ENCODE data around the gene TAF3. TPM values are rescaled to one million over a fixed set of nuclear protein-coding genes. Genes with fewer than 3 reads are reported as not detected.

The TAF3 gene
- total and polyA plus RNA-seq, 12 donors, result 3.6 to 14.9 (median 11.0) TPM

DNA sequence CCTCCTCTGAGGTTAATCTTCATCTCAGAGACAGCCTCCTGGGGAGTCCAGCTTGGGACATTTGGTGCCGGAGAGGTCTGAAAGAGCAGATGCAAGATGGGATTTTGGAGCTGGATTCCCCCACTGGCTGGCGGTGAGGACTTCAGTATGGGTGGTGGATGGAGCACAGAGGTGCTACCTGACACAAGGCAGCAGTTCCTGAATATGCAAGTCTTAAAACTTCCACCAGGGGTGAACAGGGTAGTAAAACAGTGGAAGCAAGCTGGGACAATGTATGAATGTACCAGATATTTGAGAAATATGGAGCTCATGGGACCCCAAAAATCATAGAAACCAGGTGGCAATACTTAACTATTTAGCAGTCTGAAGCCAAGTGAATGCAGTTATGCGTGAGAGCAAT, 4.8 kb upstream of the TAF3 start:
- no peak overlapping the region for H3K4me3 ChIP-seq
- DNase-seq (no peak), ATAC-seq (no peak)
- peaks cover 0 to 16% (median 2%) of the 10 kb centered on the region in 9 donors for H3K36me3 ChIP-seq
- peaks cover 0 to 7% (median 0%) of the 10 kb centered on the region in 7 donors for H3K27me3 ChIP-seq
- intact Hi-C loops (cut with DNase I), result no loop called here
- WGBS, 2 donors, result 65 to 78% methylated on average over 3 of the region's 3 CpGs
- peaks cover 0 to 9% (median 5%) of the 10 kb centered on the region in 9 donors for H3K4me1 ChIP-seq
- TF ChIP-seq, protein P1, sequence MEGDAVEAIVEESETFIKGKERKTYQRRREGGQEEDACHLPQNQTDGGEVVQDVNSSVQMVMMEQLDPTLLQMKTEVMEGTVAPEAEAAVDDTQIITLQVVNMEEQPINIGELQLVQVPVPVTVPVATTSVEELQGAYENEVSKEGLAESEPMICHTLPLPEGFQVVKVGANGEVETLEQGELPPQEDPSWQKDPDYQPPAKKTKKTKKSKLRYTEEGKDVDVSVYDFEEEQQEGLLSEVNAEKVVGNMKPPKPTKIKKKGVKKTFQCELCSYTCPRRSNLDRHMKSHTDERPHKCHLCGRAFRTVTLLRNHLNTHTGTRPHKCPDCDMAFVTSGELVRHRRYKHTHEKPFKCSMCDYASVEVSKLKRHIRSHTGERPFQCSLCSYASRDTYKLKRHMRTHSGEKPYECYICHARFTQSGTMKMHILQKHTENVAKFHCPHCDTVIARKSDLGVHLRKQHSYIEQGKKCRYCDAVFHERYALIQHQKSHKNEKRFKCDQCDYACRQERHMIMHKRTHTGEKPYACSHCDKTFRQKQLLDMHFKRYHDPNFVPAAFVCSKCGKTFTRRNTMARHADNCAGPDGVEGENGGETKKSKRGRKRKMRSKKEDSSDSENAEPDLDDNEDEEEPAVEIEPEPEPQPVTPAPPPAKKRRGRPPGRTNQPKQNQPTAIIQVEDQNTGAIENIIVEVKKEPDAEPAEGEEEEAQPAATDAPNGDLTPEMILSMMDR (IDR thresholded peaks at IDR 0.05), result no peak
- no peak overlapping the region for H3K27ac ChIP-seq
- H3K9me3 ChIP-seq, result no peaks in the 10 kb centered on the region

- peaks cover 0 to 20% (median 0%) of the 10 kb centered on the region in 9 donors for H3K36me3 ChIP-seq
- intact Hi-C loops (cut with DNase I), result no loop called here
- H3K4me1 ChIP-seq, result peaks cover 0 to 29% (median 22%) of the 10 kb centered on the region in 9 donors
- H3K27ac ChIP-seq, result peak overlapping the region in 3 of 10 donors; percentile 63 to 83 (median 63)
- peak overlapping the region; percentile 67 to 100 (median 96) for H3K4me3 ChIP-seq
- TF ChIP-seq, protein P1 (IDR thresholded peaks at IDR 0.05), result no peak
- no peak for ATAC-seq
- H3K9me3 ChIP-seq, result no peaks in the 10 kb centered on the region
- no peak for DNase-seq
- peaks cover 0 to 7% (median 0%) of the 10 kb centered on the region in 7 donors for H3K27me3 ChIP-seq
- WGBS, 2 donors, result 9 to 18% methylated on average over 12 of the region's 12 CpGs
Observed at GRCh38 chr10:7817576-7817975, 729 bp upstream of the TAF3 start.

GRCh38 chr10:7817984-7818294, 366 bp upstream of the TAF3 start:
- intact Hi-C loops (cut with DNase I), result loop anchor here in 2 of 10 donors (1.0 kb wide), 2 partner anchors 30 to 237 kb away; partner anchors contain the start of gene ATP5F1C (in 1 of the 2)
- ATAC-seq (peak in 5 of 8 donors; percentile 1 to 12 (median 3)), DNase-seq (no peak)
- Histone ChIP-seq H3K27ac (peak overlapping the region in 8 of 10 donors; percentile 61 to 88 (median 80)), H3K4me1 (peaks cover 0 to 29% (median 22%) of the 10 kb centered on the region in 9 donors), H3K27me3 (peaks cover 0 to 7% (median 0%) of the 10 kb centered on the region in 7 donors), H3K9me3 (no peaks in the 10 kb centered on the region), H3K36me3 (peaks cover 0 to 24% (median 0%) of the 10 kb centered on the region in 9 donors), H3K4me3 (peak overlapping the region; percentile 67 to 100 (median 96))
- TF ChIP-seq, protein P1 (IDR thresholded peaks at IDR 0.05), result no peak
- WGBS, 2 donors, result 1% methylated on average over 10 of the region's 10 CpGs

- peak overlapping the region; percentile 67 to 100 (median 96) for H3K4me3 ChIP-seq
- intact Hi-C loops (cut with DNase I), result no loop called here
- TF ChIP-seq, protein P1 (IDR thresholded peaks at IDR 0.05), result peak in 5 of 9 donors; percentile 11 to 51 (median 45)
- H3K4me1 ChIP-seq, result peaks cover 0 to 30% (median 22%) of the 10 kb centered on the region in 9 donors
- H3K27ac ChIP-seq, result peak overlapping the region in 8 of 10 donors; percentile 61 to 88 (median 80)
- peaks cover 0 to 29% (median 0%) of the 10 kb centered on the region in 9 donors for H3K36me3 ChIP-seq
- peaks cover 0 to 7% (median 0%) of the 10 kb centered on the region in 7 donors for H3K27me3 ChIP-seq
- DNase-seq, result peak in 1 of 2 donors; percentile 34
- no peaks in the 10 kb centered on the region for H3K9me3 ChIP-seq
- ATAC-seq, result peak; percentile 56 to 77 (median 70)
- WGBS, 2 donors, result 0 to 1% methylated on average over 17 of the region's 17 CpGs
Observed at GRCh38 chr10:7819121-7819460, 786 bp downstream of the TAF3 start.

All from heart right ventricle (tissue), 16 donors.